HG03139 (cell line): Measurements from ENCODE around the gene SALL4.
"Not testable (repeated sequence)": the region's sequence is repeated elsewhere in the genome, so short reads cannot be mapped to it uniquely, and the experiment has no call there.

ENCODE experiments used
- ATAC-seq: cut with Tn5 transposase; IDR thresholded peaks from one replicate; pipeline ENCODE4 v1.9.1; 2021; ENCODE audit not compliant: unreplicated experiment

Gene SALL4

DNA sequence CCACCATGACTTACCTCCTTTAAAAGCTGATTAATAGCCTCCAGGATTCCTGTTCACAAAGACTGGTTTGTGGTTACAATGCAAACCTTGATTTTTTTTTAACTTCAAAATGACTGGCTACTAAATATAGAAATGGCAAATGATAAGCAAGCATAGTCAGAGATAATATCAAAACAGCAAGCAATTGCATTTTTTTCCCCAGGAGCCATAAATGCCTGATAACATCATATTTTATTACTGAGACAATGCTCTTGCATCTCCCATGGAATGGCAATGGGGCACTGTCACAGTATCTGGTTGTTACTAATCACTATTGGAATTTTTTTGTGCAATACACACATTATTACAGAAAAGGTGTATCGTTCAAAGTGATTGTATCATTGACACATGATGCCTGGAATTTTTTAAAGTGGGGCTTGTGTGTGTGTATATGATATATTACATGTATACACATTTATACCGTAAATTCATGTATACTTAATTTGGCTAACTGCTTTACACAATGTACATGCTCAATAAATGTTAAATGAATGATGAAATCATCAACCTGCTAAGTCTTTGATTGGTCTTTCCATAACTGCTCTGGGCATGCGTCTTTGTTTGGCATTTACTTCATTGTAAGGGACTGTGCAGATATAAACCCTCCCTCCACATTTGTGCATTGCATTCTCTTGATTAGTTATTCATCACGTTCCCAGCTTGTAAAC lies 980 bp upstream of the SALL4 start:
- ATAC-seq: no peak

DNA sequence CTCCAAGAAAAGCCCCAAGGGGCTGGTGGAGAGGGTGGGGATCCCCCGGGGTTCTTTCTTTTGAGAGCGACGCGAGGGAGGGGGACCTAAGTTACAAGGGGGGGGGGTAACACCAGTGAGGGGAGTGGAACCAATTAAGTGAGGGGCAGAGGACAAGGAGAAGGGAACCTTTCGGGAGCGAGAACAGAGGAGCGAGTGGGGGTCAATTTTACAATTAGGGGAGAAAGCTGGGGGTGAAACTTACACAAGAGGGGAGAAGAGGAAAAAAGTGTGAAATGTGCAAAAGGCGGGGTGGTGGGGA lies 548 bp downstream of the SALL4 start:
- no peak for ATAC-seq

DNA sequence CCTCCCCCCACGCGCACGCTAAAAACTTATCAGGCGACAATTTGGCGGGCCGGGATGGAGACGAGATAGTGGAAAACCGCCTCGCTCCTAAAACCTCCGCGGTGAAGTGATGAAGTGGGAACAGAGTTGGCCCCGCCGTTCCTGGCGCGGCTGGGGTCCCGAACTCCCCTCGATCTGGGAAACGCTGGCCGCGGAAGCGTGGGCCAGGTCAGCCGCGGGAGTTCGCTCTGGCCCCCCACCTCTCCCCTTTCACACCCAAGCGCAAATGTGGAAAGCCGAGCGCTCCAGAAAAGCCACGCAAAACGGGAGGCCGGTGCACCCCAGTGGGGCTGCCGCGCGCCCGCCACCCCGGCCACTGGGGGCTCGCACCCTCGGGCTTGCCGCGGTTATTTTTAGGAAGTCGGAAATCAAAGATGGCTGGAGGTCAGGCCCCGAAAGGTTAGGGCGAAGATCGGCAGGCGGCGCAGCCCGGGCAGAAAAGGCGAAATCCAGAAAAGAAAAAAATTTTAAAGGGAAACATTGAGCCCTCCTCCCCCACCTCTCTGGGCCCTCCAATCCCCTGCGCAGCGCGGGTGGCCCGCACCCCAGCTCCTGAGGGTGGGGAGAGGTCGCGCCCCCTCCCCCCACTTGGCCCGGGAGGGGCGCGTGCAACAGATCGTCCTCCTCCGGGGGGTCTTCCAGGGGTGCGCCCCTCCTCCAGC lies 1.0 kb downstream of the SALL4 start:
- ATAC-seq: no peak

DNA sequence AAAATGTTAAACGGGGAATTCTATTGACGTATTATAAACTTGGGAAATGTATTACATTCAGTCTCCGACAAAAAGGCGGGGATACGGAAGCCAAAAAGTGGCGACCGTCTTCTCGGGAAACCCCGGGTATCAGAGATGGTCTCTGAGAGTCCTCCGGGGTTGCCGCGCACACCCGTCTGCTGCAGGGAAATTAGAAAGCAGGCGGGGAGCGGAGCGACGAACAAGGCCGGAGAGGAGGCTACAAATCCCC lies 1.5 kb downstream of the SALL4 start:
- no peak for ATAC-seq

DNA sequence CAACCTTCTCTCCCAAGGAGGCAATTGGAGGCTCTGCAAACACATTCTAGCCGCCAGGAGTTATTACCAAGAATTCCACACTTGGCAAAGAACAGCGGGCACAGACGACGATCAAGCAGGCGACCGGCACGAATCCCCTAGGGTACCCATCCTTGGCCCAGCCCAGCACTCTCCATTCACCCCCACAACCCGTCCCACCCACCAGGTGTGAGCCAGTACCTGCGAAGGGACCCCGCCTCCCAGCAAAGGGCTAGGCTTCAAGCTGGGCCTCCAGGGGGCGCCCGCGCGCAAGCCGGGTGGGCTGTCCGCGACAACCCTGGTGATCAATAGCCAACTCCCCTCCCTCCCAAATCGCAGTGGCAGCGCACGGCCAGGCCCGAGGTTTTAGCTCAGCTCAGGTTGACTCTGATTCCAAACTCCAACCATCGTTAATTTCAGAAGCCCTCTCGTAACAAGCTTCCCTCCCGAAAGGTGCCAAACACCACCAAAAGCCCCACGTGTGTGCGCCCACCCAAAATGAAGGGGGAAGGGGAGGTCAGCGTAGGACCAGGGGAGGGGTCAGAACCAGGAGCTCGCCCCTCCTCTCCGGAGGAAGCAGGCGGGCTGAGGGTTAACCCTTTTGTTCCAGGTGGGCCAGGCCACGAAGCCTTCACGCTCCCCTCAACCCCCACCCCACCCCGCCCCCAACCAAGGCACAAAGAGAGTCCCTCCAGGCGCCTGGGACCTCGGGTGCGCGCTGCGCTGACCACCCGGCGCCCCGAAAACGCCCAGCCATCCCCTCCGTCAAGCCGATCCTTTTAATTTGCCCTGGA lies 2.1 kb downstream of the SALL4 start:
- no peak for ATAC-seq

DNA sequence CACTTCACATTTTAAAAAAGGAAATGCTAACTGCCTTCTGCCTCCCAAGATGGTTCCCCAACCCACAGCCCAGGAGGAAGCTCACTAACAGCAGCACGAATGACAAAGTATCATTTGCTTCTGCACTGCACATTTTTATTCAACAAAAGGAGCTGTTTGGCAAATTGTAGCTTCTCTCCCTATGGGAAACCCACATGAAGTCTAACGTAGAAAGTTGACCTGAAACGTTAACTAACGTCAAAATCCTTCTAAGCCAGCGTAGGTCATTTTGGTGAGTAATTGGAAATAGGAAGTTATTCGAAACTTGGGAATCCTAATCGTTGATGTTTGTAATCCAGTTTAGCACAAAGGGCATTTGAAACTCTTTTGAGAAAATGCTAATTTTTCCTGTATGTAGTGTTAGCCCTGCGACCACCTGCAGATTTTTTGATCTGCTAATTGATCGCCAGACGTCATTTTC lies 2.9 kb downstream of the SALL4 start:
- no peak for ATAC-seq

DNA sequence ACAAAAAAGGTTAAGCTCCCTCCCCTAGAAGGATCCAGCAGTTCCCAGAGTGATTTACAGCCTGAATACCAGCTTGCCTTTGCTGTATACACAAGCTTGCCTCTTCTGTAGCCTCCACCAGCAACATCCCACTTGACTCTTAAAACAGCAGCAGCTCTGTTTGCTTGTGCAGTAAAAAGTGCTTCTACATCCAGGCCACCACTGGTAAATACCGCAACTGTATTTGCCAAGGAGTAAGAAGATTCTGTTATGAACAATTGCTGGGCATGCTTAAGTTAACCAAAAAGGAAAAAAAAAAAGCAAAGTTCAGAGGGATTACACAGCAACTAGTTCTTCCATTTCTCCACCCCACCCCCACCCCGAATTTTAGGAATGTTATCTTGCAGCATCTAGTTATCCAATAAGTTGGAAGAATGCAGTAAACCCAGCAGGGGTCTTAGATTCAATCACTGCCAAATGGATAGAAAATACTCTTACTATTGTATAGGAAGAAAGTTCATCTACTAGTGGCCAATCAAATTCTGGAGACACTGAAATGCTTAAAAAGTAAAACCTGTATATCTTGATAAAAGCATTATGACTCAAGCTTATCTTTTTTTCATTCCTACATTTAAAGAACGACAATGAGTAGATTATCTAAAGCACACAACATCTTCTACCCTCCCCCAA lies 4.8 kb downstream of the SALL4 start:
- no peak for ATAC-seq

DNA sequence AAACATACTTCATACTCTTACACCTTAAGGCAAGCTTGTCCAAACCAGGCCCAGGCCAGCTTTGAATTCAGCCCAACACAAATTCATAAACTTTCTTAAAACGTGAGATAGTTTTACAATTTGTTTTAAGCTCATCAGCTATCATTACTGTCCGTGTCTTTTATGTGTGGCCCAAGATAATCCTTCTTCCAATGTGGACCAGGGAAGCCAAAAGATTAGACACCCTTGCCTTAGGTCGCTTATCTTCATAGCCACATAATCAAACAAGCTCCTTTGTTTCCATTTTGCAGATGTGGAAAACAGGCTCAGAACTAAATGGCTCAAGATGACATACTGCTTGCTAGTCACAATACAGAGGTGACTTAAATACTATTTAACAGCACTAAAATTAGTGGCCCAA lies 6.0 kb downstream of the SALL4 start:
- ATAC-seq: no peak

DNA sequence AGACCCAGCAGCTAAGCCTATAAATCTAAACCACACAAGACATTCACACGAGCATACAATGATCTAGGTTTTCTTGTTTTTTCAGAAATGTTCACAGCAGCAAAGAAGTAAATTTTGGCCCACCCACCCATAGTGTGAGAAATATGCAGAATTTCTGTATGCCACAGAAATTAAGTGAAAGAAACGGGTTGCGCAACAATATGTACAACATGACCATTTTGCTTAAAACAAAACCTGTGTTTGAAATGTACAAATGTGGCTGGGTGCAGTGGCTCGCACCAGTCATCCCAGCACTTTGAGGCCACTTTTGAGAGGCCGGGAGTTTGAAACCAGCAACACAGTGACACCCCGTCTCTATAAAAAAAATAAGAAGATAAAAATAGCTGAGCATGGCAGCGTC lies 9.4 kb downstream of the SALL4 start:
- no peak for ATAC-seq

DNA sequence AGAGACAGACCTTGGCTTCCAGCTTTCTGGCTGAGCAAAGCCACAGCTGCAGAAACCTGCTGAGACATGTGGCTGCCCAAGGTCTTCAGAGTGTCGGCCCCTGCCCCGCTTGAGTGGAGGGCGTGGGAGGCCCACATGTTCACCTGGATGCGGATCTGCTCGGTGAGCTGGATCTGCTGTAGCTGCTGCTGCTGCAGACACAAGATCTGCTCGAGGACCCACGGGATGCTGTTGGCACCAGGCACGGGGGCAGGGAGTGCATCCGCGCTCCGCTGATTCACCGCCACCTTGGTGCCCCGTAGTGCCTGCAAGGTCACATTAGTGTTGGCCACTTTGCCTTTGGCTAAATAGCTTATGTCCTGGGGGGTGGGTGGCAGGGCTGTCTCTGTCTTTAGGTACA lies 10.7 kb downstream of the SALL4 start:
- no peak for ATAC-seq

DNA sequence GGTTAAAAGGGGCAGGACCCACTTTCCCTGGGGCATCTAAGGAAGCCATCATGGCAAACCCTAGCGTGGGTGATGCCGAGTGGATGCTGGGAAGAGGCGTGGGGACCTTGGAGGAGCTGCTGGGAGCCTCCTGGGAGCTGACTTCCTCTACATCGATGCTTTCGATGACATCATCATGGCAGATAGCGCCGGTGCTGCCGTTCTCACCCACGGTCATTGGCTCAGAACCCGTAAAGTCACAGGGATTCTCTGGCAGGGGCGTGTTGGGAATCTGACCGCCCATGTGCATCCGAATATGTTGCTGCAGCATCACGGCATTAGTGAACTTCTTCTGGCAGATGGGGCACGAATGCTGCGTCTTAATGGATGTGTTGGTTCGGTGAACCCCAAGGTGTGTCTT lies 12.1 kb downstream of the SALL4 start:
- no peak for ATAC-seq

DNA sequence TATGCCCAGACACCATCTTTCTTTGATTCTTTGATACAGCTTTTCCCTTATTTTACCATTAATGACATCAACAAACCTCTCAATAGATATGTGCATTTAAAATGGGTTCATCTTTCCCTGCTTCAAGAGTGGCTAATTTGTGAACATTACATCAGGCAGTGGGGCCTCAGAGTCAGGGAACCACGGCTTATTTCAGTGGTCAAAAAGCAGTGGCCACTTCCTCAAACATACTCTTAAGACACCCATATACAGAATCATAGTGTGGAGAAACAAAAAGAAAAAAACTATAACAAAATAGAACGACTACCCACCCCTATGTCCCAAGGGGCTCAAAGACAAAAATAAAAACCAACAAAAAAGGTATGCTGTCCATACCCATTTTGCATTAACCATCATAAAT lies 12.9 kb downstream of the SALL4 start:
- ATAC-seq: no peak

DNA sequence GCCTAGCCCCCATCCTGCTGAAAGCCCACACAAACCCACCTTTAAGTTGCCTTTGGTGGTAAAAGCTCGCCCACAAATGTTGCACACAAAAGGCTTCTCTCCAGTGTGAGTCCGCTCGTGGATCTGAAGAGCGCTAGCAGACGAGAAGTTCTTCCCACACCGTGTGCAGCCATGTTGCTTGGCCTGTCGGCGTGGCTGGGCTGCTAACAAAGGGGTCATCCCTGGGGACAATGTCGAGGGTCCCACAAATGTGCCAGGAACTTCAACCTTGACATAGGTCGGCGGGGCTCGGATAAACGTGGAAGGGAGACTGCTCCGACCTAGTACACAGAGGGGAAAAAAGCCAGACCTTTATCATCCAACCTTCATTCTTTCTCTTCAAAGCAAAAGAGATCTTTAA lies 13.5 kb downstream of the SALL4 start:
- ATAC-seq: no peak

DNA sequence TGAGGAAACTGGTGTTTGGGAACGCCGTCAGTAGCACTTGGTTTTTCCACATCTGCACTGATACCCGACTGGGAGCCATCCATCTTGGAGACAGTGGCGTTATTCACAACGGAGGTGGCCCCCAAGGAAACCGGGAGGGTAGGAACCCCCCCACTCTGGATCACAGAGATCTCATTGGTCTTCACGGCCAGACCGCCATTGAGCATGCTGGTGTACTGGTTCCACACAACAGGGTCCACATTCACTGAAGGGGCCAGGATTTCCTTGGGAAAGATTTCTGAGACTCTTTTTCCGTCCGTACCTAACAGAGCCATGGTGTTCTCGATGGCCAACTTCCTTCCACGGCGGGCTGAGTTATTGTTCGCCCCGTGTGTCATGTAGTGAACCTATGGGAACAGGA lies 18.0 kb downstream of the SALL4 start:
- no peak for ATAC-seq

DNA sequence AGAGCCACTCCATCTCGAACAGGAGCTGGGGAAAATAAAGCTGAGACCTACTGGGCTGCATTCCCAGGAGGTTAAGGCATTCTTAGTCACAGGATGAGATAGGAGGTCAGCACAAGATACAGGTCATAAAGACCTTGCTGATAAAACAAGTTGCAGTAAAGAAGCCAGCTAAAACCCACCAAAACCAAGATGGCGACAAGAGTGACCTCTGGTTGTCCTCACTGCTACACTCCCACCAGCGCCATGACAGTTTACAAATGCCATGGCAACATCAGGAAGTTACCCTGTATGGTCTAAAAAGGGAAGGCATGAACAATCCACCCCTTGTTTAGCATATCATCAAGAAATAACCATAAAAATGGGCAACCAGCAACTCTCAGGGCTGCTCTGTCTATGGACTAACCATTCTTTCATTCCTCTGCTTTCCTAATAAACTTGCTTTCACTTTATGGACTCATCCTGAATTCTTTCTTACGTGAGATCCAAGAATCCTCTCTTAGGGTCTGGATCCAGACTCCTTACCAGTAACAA lies 24.0 kb downstream of the SALL4 start:
- ATAC-seq: not testable (repeated sequence)

DNA sequence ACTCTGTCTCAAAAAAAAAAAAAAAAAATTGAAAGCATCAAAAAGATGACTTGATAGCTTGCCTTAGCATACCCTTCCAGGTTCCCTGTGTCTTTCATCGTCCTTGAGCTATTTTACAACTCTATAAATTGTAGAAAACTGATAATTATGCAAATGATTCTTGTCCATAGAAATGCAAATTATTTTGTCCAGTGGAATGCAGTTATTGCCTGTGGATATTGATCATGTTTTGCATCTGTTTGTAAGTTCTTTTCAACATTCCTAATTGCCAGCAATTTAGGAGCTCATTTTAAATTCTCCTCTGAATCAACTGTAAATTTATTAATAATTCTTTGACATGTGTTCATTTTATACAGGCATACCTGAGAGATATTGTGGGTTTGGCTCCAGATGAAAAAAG lies 27.1 kb downstream of the SALL4 start:
- ATAC-seq: no peak

DNA sequence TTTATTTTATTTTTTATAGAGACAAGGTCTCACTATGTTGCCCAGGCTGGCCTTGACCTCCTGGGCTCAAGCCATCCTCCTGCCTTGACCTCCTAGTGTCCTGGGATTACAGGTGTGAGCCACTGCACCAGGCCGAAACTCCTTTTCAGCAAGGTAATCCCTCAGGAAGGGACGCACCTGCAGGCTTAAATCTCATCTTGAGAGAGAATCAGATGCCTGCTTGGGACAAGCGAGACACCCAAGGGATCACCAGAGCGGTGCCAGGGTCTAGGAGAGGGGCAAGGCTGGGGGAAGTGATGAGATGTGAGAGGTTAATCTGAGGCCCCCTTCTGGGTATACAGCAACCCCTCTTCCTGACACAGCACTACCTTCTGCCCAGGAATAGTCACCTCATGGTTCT lies 30.1 kb downstream of the SALL4 start:
- no peak for ATAC-seq

DNA sequence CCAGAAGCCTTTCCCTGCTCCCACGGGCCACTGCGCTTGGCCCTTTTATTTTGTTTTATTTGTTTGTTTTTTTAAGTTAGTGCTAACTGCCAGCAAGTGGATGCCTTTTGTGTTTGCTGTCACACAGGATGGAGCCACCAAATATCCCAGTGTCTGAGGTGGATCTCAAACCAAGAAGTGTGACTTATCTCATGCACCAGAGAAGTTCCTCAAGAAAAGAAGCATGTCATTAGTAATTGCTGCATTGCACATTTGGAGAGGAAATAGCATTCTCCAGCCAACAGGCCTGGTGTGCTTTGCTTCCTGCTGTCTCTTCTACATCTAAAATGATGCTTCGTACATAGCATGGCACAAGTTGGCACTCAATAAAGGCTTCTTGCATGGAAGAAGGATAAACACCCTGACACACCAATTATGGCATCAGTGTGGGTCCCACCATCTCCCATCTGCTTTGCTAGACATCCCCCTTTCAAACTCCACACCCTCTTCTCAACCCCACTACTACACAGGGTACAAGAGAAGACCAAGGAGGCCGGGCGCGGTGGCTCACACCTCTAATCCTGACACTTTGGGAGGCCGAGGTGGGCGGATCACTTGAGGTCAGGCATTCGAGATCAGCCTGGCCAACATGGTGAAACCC lies 32.2 kb downstream of the SALL4 start:
- no peak for ATAC-seq

DNA sequence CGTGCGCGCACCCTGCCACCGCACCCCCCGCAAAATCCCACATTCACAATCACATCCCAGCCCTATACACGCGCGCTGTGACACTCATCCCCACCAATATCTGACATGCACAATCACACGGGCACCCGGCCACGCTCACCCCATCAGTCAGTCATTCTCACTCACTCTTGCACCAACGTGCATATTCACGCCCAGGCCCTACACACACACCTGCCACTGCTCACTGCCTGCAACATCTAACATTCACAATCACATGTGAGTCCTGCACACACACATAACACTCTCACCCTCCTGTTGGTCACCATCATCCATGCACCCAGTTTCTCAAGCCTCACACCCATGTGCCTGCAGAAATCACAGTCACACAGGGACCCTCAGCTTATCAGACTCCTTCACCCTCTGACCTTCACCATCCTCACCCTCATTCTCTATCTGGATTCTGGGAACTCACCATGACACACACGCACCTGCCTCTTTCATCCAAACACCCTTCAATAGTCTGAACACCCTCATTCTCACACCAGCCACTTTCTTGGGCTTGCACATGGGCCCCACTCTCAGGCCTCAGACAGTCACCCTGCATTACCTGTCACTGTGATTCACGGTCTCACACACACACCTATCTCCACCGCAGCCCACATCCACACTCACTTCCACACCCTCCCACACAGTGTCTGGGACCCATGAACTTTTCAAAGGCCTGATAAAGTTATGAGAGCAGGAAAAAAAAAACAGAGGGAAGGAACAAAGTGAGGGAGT lies 33.4 kb downstream of the SALL4 start:
- no peak for ATAC-seq
